HG03064 (cell line): ENCODE data around the gene MAGI2.

Experiments used
- ATAC-seq: cut with Tn5 transposase; IDR thresholded peaks from one replicate; pipeline ENCODE4 v1.9.1; 2021; ENCODE audit warnings: low read depth; ENCODE audit not compliant: unreplicated experiment

Gene MAGI2

GRCh38 chr7:79199266-79199665 lies 254.2 kb downstream of the MAGI2 start:
- ATAC-seq, result no peak

- ATAC-seq, result no peak
Measured at GRCh38 chr7:79185605-79186004, 267.9 kb downstream of the MAGI2 start.

GRCh38 chr7:79182283-79182682 lies 271.2 kb downstream of the MAGI2 start:
- no peak for ATAC-seq

- no peak for ATAC-seq
Measured at GRCh38 chr7:79180533-79180932, 272.9 kb downstream of the MAGI2 start.

- ATAC-seq, result peak; percentile 65
Measured at GRCh38 chr7:79176859-79177477, 276.5 kb downstream of the MAGI2 start.

GRCh38 chr7:79175374-79175773 lies 278.1 kb downstream of the MAGI2 start:
- ATAC-seq, result no peak

GRCh38 chr7:79165225-79165624 lies 288.2 kb downstream of the MAGI2 start:
- ATAC-seq, result no peak

- ATAC-seq, result no peak
Measured at GRCh38 chr7:79159040-79159664, 294.3 kb downstream of the MAGI2 start.

- no peak for ATAC-seq
Measured at GRCh38 chr7:79157281-79157680, 296.2 kb downstream of the MAGI2 start.

GRCh38 chr7:79149831-79150230 lies 303.6 kb downstream of the MAGI2 start:
- ATAC-seq, result no peak

- no peak for ATAC-seq
Measured at GRCh38 chr7:79142706-79143105, 310.8 kb downstream of the MAGI2 start.

- no peak for ATAC-seq
Measured at GRCh38 chr7:79141252-79141651, 312.2 kb downstream of the MAGI2 start.

GRCh38 chr7:79137942-79138341 lies 315.5 kb downstream of the MAGI2 start:
- ATAC-seq, result no peak

GRCh38 chr7:79132844-79133451 lies 320.5 kb downstream of the MAGI2 start:
- no peak for ATAC-seq

GRCh38 chr7:79130715-79131114 lies 322.8 kb downstream of the MAGI2 start:
- ATAC-seq, result no peak

GRCh38 chr7:79124331-79124730 lies 329.1 kb downstream of the MAGI2 start:
- ATAC-seq, result no peak

GRCh38 chr7:79118143-79118542 lies 335.3 kb downstream of the MAGI2 start:
- ATAC-seq, result no peak

GRCh38 chr7:79096361-79096805 lies 357.1 kb downstream of the MAGI2 start:
- ATAC-seq, result no peak

GRCh38 chr7:79093421-79093820 lies 360.0 kb downstream of the MAGI2 start:
- ATAC-seq, result no peak

GRCh38 chr7:79091661-79092060 lies 361.8 kb downstream of the MAGI2 start:
- ATAC-seq, result no peak

- ATAC-seq, result no peak
Measured at GRCh38 chr7:79091011-79091410, 362.5 kb downstream of the MAGI2 start.

- no peak for ATAC-seq
Measured at GRCh38 chr7:79090543-79090942, 362.9 kb downstream of the MAGI2 start.
